ENCODE results near the gene PSG6. TPM values are rescaled to one million over a fixed set of nuclear protein-coding genes. Genes with fewer than 3 reads are reported as not detected.
"Not testable (repeated sequence)": the region's sequence is repeated elsewhere in the genome, so short reads cannot be mapped to it uniquely, and the experiment has no call there.

The PSG6 gene
- total and polyA plus RNA-seq, 10 of the 15 experiments (the other 5 are each of a cell fraction or from before 2014, with no cell fraction given): not detected

DNA sequence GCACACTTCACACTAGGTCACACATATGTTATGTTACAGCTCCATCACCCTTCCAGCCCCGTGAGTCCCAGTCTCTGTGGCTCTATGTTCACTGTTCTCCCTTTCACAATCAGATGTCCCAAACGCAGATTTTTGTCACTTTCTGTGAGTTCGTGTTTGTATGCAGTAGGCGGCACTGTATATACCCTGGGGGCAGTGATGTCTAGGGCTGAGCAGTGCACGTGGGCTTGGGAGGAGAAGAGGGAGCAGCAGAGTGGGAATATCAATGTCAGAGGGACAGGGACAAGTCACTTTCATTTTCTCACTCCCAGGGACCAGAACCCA is 60.2 kb downstream of the PSG6 start:
- H3K79me2 ChIP-seq (ENCODE audit: control insufficient read depth, insufficient read depth, low read length): no peaks in the 10 kb centered on the region
- no peaks in the 10 kb centered on the region for H3K9me3 ChIP-seq (replicated peaks; ENCODE audit: control insufficient read depth, insufficient read depth, low read length)
- no peak for ATAC-seq
- no peak overlapping the region for H3K27ac ChIP-seq (ENCODE audit: control insufficient read depth, insufficient read depth)
- no peak overlapping the region for H3K9ac ChIP-seq (ENCODE audit: control insufficient read depth, insufficient read depth, low read length)
- BruUV-seq (replicated peaks): no TSS peak
- H4K20me1 ChIP-seq (ENCODE audit: control insufficient read depth, insufficient read depth): no peaks in the 10 kb centered on the region
- no peak overlapping the region for H3K4me3 ChIP-seq
- in situ Hi-C loops (cut with MboI): no loop called here
- ChIA-PET RAD21 (ENCODE audit: unreplicated experiment) (no interaction called here), CTCF (no interaction called here), SMC1A (ENCODE audit: uncharacterized antibody, unreplicated experiment) (no interaction called here), POLR2A (no interaction called here)
- no peaks in the 10 kb centered on the region for H3K4me1 ChIP-seq (ENCODE audit: control insufficient read depth, insufficient read depth, low read length)
- no peak overlapping the region for H2AFZ ChIP-seq (ENCODE audit: control insufficient read depth, low read depth, low read length)
- H3K36me3 ChIP-seq (ENCODE audit: control insufficient read depth in 2 of 2, insufficient read depth in 2 of 2, low read length in 1 of 2): no peaks in the 10 kb centered on the region
- no peak overlapping the region for H3K4me2 ChIP-seq (ENCODE audit: control insufficient read depth, insufficient read depth)
- no peak for DNase-seq (ENCODE audit: low read depth, low spot score)
- intact Hi-C loops (cut with micrococcal nuclease; ENCODE audit: unreplicated experiment): no loop called here
- WGBS (ENCODE audit: insufficient coverage, insufficient replicate concordance, low lambda C conversion rate, missing lambda C conversion rate): 45% methylated on average over 5 of the region's 5 CpGs
- no peaks in the 10 kb centered on the region for H3K27me3 ChIP-seq (replicated peaks in 1 of 2; ENCODE audit: control insufficient read depth in 2 of 2, insufficient read depth in 2 of 2, low read length in 1 of 2)
- TF ChIP-seq GABPA (IDR thresholded peaks at IDR 0.05; ENCODE audit: low read depth) (no peak), NBN (IDR thresholded peaks at IDR 0.05) (no peak)
- FAIRE-seq: no peak

DNA sequence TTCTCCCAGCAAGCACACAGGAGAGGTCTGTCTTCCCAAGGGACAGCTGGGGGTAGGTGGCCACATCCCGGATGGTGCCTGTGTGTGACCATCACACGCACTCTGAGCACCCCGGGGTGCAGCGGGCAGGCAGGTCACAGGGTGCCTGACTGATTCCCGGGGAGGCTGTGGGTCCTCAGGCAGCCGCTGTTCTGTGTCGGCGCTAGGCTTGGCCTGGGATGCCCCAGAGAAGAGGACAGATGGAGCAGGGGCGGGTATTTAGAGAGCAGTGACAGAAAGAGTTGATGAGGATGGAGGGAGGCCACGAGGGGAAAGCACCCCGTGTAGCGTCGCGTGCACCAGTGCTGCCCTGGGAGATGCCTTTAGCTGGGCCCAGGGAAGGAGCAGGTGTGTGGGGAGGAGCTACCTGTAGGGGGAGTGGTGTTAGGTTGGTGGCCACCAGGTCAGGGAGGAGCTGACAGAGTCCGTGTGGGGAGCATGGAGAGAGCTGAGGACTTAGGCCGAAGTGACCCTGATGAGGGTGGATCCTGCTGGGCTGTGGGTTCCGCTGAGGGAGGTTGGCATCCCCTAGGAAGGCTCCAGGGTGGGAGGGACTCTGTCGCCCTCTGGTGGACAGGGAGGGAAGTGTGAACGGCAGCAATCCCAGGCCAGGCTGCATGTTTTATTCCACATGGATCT is 60.7 kb downstream of the PSG6 start:
- intact Hi-C loops (cut with micrococcal nuclease; ENCODE audit: unreplicated experiment); FAIRE-seq; RAD21 ChIA-PET (ENCODE audit: unreplicated experiment); H3K79me2 ChIP-seq (ENCODE audit: control insufficient read depth, insufficient read depth, low read length); H3K9me3 ChIP-seq (replicated peaks; ENCODE audit: control insufficient read depth, insufficient read depth, low read length); H3K4me2 ChIP-seq (ENCODE audit: control insufficient read depth, insufficient read depth); H3K9ac ChIP-seq (ENCODE audit: control insufficient read depth, insufficient read depth, low read length); H3K27me3 ChIP-seq (replicated peaks in 1 of 2; ENCODE audit: control insufficient read depth in 2 of 2, insufficient read depth in 2 of 2, low read length in 1 of 2); H3K27ac ChIP-seq (ENCODE audit: control insufficient read depth, insufficient read depth); in situ Hi-C loops (cut with MboI); H4K20me1 ChIP-seq (ENCODE audit: control insufficient read depth, insufficient read depth); H2AFZ ChIP-seq (ENCODE audit: control insufficient read depth, low read depth, low read length); BruUV-seq (replicated peaks); POLR2A ChIA-PET; H3K4me1 ChIP-seq (ENCODE audit: control insufficient read depth, insufficient read depth, low read length); ATAC-seq; SMC1A ChIA-PET (ENCODE audit: uncharacterized antibody, unreplicated experiment); DNase-seq (ENCODE audit: low read depth, low spot score); H3K4me3 ChIP-seq; CTCF ChIA-PET; H3K36me3 ChIP-seq (ENCODE audit: control insufficient read depth in 2 of 2, insufficient read depth in 2 of 2, low read length in 1 of 2): not testable (repeated sequence)
- WGBS (ENCODE audit: insufficient coverage, insufficient replicate concordance, low lambda C conversion rate, missing lambda C conversion rate): 36% methylated on average over 19 of the region's 19 CpGs
- TF ChIP-seq, protein P1, sequence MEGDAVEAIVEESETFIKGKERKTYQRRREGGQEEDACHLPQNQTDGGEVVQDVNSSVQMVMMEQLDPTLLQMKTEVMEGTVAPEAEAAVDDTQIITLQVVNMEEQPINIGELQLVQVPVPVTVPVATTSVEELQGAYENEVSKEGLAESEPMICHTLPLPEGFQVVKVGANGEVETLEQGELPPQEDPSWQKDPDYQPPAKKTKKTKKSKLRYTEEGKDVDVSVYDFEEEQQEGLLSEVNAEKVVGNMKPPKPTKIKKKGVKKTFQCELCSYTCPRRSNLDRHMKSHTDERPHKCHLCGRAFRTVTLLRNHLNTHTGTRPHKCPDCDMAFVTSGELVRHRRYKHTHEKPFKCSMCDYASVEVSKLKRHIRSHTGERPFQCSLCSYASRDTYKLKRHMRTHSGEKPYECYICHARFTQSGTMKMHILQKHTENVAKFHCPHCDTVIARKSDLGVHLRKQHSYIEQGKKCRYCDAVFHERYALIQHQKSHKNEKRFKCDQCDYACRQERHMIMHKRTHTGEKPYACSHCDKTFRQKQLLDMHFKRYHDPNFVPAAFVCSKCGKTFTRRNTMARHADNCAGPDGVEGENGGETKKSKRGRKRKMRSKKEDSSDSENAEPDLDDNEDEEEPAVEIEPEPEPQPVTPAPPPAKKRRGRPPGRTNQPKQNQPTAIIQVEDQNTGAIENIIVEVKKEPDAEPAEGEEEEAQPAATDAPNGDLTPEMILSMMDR (IDR thresholded peaks at IDR 0.05 in 2 of 3, conservative IDR thresholded peaks at IDR 0.05 in 1 of 3; ENCODE audit: control insufficient read depth in 2 of 3, extremely low read depth in 1 of 3, insufficient read depth in 1 of 3, low read depth in 3 of 3, low read length in 3 of 3): peak; percentile 23 to 57 (median 55); a peak in 5 of 6 replicates

DNA sequence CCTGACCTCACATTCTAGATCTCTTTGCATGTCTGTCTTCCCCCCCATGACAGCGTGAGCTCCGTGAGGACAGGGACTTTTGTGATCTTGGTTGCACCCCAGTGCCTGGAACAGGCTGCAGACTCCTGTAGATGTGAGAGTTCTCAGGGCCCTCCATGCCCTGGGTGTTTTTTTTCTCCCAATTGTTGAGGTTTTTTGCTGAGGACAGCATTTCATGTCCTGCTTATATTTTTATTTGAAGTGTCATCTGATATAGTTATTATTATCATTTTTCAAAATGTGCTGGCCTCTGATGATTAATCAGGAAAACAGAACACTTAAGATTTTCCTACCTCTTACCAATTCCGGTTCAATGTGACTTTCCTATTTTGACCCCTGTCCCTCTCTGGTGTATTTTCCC is 62.9 kb downstream of the PSG6 start:
- H3K9ac ChIP-seq (ENCODE audit: control insufficient read depth, insufficient read depth, low read length); H3K4me2 ChIP-seq (ENCODE audit: control insufficient read depth, insufficient read depth); BruUV-seq (replicated peaks); POLR2A ChIA-PET; H3K27me3 ChIP-seq (replicated peaks in 1 of 2; ENCODE audit: control insufficient read depth in 2 of 2, insufficient read depth in 2 of 2, low read length in 1 of 2); H3K4me1 ChIP-seq (ENCODE audit: control insufficient read depth, insufficient read depth, low read length); intact Hi-C loops (cut with micrococcal nuclease; ENCODE audit: unreplicated experiment); CTCF ChIA-PET; DNase-seq (ENCODE audit: low read depth, low spot score); H3K27ac ChIP-seq (ENCODE audit: control insufficient read depth, insufficient read depth); FAIRE-seq; H4K20me1 ChIP-seq (ENCODE audit: control insufficient read depth, insufficient read depth); H3K9me3 ChIP-seq (replicated peaks; ENCODE audit: control insufficient read depth, insufficient read depth, low read length); in situ Hi-C loops (cut with MboI); H2AFZ ChIP-seq (ENCODE audit: control insufficient read depth, low read depth, low read length); H3K36me3 ChIP-seq (ENCODE audit: control insufficient read depth in 2 of 2, insufficient read depth in 2 of 2, low read length in 1 of 2); SMC1A ChIA-PET (ENCODE audit: uncharacterized antibody, unreplicated experiment); H3K79me2 ChIP-seq (ENCODE audit: control insufficient read depth, insufficient read depth, low read length); ATAC-seq; RAD21 ChIA-PET (ENCODE audit: unreplicated experiment); H3K4me3 ChIP-seq: not testable (repeated sequence)
- WGBS (ENCODE audit: insufficient coverage, insufficient replicate concordance, low lambda C conversion rate, missing lambda C conversion rate): 43% methylated on average over 1 of the region's 3 CpGs

Measured in GM12878 (cell line).